WTC11 (cell line): ENCODE data around the gene TCEAL9. TPM values are rescaled to one million over a fixed set of nuclear protein-coding genes. Genes with fewer than 3 reads are reported as not detected.

Experiments used
- ATAC-seq: fragments of 200-7000 bp; cut with Tn5 transposase; 2 replicates; pipeline ENCODE4 v1.10.0; 2021; ENCODE audit warnings: mild to moderate bottlenecking, moderate library complexity
- CTCF ChIA-PET: fragments of 300-600 bp; sonication (Branson Sonifier 250); formaldehyde crosslinking; loops from one replicate; lab custom pipeline; 2021; ENCODE audit warnings: antibody characterized with exemption; lab: Charles Lee
- POLR2A ChIA-PET: fragments of 350-600 bp; sonication (Branson Sonifier 250); formaldehyde crosslinking; loops from one replicate; lab custom pipeline; 2021; ENCODE audit warnings: antibody characterized with exemption; lab: Charles Lee
- DNase-seq: peaks from one replicate; pipeline ENCODE4 v3.0.0; 2021; ENCODE audit warnings: low spot score
- H3K27ac Mint-ChIP-seq: 2 replicates; pipeline ENCODE4 v1.8.0; 2021; ENCODE audit warnings: mixed read lengths
- H3K27me3 Mint-ChIP-seq: 2 replicates; pipeline ENCODE4 v1.8.0; 2021; ENCODE audit warnings: low read depth, mild to moderate bottlenecking, moderate library complexity, mixed read lengths
- H3K36me3 Mint-ChIP-seq: 2 replicates; pipeline ENCODE4 v1.8.0; 2021; ENCODE audit warnings: mixed read lengths
- H3K4me1 Mint-ChIP-seq: 2 replicates; pipeline ENCODE4 v1.8.0; 2022; ENCODE audit warnings: mixed read lengths
- H3K4me3 Mint-ChIP-seq: 2 replicates; pipeline ENCODE4 v1.8.0; 2021; ENCODE audit warnings: mild to moderate bottlenecking, moderate library complexity, mixed read lengths
- H3K9me3 Mint-ChIP-seq: 2 replicates; pipeline ENCODE4 v1.8.0; 2021; ENCODE audit warnings: mixed read lengths
- ATF2 ChIP-seq: sonication (generic); formaldehyde crosslinking; IDR thresholded peaks from 2 replicates; pipeline ENCODE4 v1.8.1; 2022; ENCODE audit warnings: low read depth, missing genetic modification reagents, borderline replicate concordance
- CREM ChIP-seq: sonication (generic); formaldehyde crosslinking; IDR thresholded peaks from 2 replicates; pipeline ENCODE4 v1.8.1; 2022; ENCODE audit warnings: mild to moderate bottlenecking, missing genetic modification reagents, moderate library complexity
- CTCF ChIP-seq: fragments of 200-600 bp; IDR thresholded peaks from 2 replicates; pipeline ENCODE4 v1.8.0; 2022; ENCODE audit warnings: antibody characterized with exemption
- E2F4 ChIP-seq: sonication (generic); formaldehyde crosslinking; IDR thresholded peaks from 2 replicates; pipeline ENCODE4 v1.8.1; 2022; ENCODE audit warnings: low read depth, mild to moderate bottlenecking, moderate library complexity, missing genetic modification reagents, borderline replicate concordance
- ESRRA ChIP-seq: sonication (generic); formaldehyde crosslinking; IDR thresholded peaks from 2 replicates; pipeline ENCODE4 v1.8.1; 2022; ENCODE audit warnings: mild to moderate bottlenecking, missing genetic modification reagents, borderline replicate concordance
- GABPB1 ChIP-seq: sonication (generic); formaldehyde crosslinking; IDR thresholded peaks from 2 replicates; pipeline ENCODE4 v1.8.1; 2023; ENCODE audit warnings: mild to moderate bottlenecking, missing genetic modification reagents
- IRF2 ChIP-seq: sonication (generic); formaldehyde crosslinking; IDR thresholded peaks from 2 replicates; pipeline ENCODE4 v1.8.0; 2022; ENCODE audit warnings: low read depth, missing genetic modification reagents, borderline replicate concordance
- JAZF1 ChIP-seq: fragments of 250-450 bp; sonication (Bioruptor Pico); IDR thresholded peaks from 2 replicates; pipeline ENCODE4 v1.9.0; 2021; ENCODE audit warnings: moderate library complexity, mild to moderate bottlenecking, inconsistent platforms
- MYBL2 ChIP-seq: sonication (generic); formaldehyde crosslinking; IDR thresholded peaks from 2 replicates; pipeline ENCODE4 v1.8.1; 2023; ENCODE audit warnings: mild to moderate bottlenecking, moderate library complexity, missing genetic modification reagents
- NFYB ChIP-seq: sonication (generic); formaldehyde crosslinking; conservative IDR thresholded peaks from 2 replicates; pipeline ENCODE4 v1.8.0; 2022; ENCODE audit warnings: low read depth, missing genetic modification reagents
- STAT6 ChIP-seq: sonication (generic); formaldehyde crosslinking; conservative IDR thresholded peaks from 2 replicates; pipeline ENCODE4 v1.8.1; 2023; ENCODE audit warnings: mild to moderate bottlenecking, low read depth, missing genetic modification reagents, moderate library complexity
- TCF7 ChIP-seq: sonication (generic); formaldehyde crosslinking; IDR thresholded peaks from 2 replicates; pipeline ENCODE4 v1.8.0; 2022; ENCODE audit warnings: mild to moderate bottlenecking, low read depth, missing genetic modification reagents, moderate library complexity
- ZNF232 ChIP-seq: sonication (generic); formaldehyde crosslinking; IDR thresholded peaks from 2 replicates; pipeline ENCODE4 v1.8.0; 2022; ENCODE audit warnings: mild to moderate bottlenecking, missing genetic modification reagents
- ZNF281 ChIP-seq: sonication (generic); formaldehyde crosslinking; IDR thresholded peaks from 2 replicates; pipeline ENCODE4 v1.8.0; 2023; ENCODE audit warnings: mild to moderate bottlenecking, missing genetic modification reagents
- ZNF317 ChIP-seq: sonication (generic); formaldehyde crosslinking; IDR thresholded peaks from 2 replicates; pipeline ENCODE4 v1.8.1; 2023; ENCODE audit warnings: low read depth, mild to moderate bottlenecking, moderate library complexity, missing genetic modification reagents, borderline replicate concordance
- ZNF671 ChIP-seq: fragments of 250-450 bp; sonication (Bioruptor Pico); IDR thresholded peaks from 2 replicates; pipeline ENCODE4 v1.8.0; 2021; ENCODE audit warnings: mild to moderate bottlenecking
- total RNA-seq: library from RNA; stranded (reverse); gene quantifications from 3 replicates; pipeline ENCODE4 v1.2.3, GENCODE V29; 2021
- TF ChIP-seq, protein P1 (sequence below): sonication (generic); formaldehyde crosslinking; IDR thresholded peaks from 2 replicates; pipeline ENCODE4 v1.8.1; 2022; ENCODE audit warnings: mild to moderate bottlenecking, moderate library complexity, missing genetic modification reagents
- TF ChIP-seq, protein P2 (sequence below): fragments of 250-450 bp; sonication (Bioruptor Pico); IDR thresholded peaks from 2 replicates; pipeline ENCODE4 v1.8.0; 2021; ENCODE audit warnings: mild to moderate bottlenecking

Gene TCEAL9
- total RNA-seq, 1 experiment from 2014 or later, result 30.4 TPM

DNA sequence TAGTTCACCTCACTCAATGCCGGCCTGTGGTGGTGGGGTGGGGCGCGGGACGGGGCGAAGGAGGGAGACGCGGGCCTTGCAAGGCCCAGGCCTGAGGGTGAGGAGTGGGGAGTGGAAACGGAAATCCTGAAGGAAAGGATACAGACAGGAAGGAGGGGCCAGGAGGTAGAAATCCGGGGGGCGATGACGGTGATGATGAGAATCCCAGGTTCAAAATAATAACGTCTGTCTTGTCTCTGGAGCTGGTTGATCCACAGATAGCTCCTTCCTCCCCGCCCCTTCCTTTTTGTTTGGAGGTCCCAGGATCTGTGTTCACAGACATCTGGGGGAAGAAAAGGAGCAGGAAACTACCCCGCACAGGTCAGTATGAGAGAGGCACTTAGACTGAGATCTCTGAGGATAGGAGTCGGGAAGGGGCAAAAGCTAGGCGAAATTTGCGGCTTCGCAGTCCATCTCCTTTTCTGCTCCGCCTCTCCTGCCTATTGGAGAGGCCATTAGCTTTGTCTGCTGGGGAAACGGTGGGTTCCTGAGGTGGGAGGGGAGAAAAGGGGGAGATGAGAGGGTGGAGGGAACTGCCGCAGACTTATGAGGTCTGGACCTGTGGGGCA lies 25.5 kb upstream of the TCEAL9 start (continued):
- no peak for TF ChIP-seq CTCF
- TF ChIP-seq CREM, result no peak

DNA sequence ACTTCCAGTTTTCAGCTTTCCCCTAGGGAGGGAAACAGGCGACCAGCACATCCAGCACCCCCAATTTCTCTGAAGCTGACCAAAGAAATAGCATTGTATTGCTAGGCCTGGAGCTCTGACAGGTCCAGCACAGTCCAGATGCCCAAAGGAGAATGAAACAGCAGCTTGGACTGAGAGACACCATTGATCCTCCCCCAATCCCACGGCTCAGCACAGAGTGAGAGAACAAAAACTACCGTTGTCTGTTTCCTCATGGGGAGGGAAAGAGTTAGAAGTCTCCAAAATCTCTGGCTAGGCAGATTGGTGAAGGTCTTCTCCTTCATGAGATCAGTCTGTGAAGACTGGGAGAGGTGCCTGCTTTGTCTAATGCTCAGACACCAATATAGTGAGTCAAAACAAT lies 17.6 kb upstream of the TCEAL9 start:
- H3K36me3 Mint-ChIP-seq, result no peaks in the 10 kb centered on the region
- TF ChIP-seq, protein P1, sequence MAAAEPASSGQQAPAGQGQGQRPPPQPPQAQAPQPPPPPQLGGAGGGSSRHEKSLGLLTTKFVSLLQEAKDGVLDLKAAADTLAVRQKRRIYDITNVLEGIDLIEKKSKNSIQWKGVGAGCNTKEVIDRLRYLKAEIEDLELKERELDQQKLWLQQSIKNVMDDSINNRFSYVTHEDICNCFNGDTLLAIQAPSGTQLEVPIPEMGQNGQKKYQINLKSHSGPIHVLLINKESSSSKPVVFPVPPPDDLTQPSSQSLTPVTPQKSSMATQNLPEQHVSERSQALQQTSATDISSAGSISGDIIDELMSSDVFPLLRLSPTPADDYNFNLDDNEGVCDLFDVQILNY (CRISPR knock-in tag), result no peak
- TF ChIP-seq ZNF317 (CRISPR knock-in tag) (no peak), ATF2 (CRISPR knock-in tag) (no peak), TCF7 (CRISPR knock-in tag) (no peak), JAZF1 (CRISPR knock-in tag) (no peak), GABPB1 (CRISPR knock-in tag) (no peak), ZNF232 (CRISPR knock-in tag) (no peak), ZNF671 (CRISPR knock-in tag) (no peak), ZNF281 (CRISPR knock-in tag) (no peak), CREM (no peak), E2F4 (CRISPR knock-in tag) (no peak), ESRRA (CRISPR knock-in tag) (no peak), IRF2 (CRISPR knock-in tag) (no peak), MYBL2 (no peak), STAT6 (CRISPR knock-in tag) (no peak), NFYB (CRISPR knock-in tag) (no peak)
- TF ChIP-seq, protein P2, sequence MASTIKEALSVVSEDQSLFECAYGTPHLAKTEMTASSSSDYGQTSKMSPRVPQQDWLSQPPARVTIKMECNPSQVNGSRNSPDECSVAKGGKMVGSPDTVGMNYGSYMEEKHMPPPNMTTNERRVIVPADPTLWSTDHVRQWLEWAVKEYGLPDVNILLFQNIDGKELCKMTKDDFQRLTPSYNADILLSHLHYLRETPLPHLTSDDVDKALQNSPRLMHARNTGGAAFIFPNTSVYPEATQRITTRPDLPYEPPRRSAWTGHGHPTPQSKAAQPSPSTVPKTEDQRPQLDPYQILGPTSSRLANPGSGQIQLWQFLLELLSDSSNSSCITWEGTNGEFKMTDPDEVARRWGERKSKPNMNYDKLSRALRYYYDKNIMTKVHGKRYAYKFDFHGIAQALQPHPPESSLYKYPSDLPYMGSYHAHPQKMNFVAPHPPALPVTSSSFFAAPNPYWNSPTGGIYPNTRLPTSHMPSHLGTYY (CRISPR knock-in tag), result no peak
- peaks cover 7% of the 10 kb centered on the region for H3K4me1 Mint-ChIP-seq
- H3K4me3 Mint-ChIP-seq, result no peak overlapping the region
- no peak overlapping the region for H3K27ac Mint-ChIP-seq
- CTCF ChIA-PET, result interaction anchor here (0.6 kb wide), 1 partner anchor 393 kb away, joined by 3 read pairs; no protein-coding TSS in a partner anchor
- ATAC-seq (no peak), DNase-seq (no peak)
- POLR2A ChIA-PET, result no interaction called here
- H3K9me3 Mint-ChIP-seq, result no peaks in the 10 kb centered on the region
- H3K27me3 Mint-ChIP-seq, result peaks cover 3% of the 10 kb centered on the region; the same call in 1 of the 2 replicates
